A549 (cell line): Measurements from ENCODE around the gene PEPD.

ENCODE experiments used
- CBX2 ChIP-seq: fragments of 200-600 bp; sonication (generic); IDR thresholded peaks from 2 replicates; pipeline ENCODE4 v1.6.1; 2016; ENCODE audit warnings: low read depth, mild to moderate bottlenecking, borderline replicate concordance
- CEBPB ChIP-seq, 2 experiments: fragments of >200 bp in 1 of 2; sonication (Bioruptor Twin) in 1 of 2; formaldehyde crosslinking in 1 of 2; IDR thresholded peaks; 2 replicates each; pipeline ENCODE4 v1.6.1; 2012 to 2016
- CTCF ChIP-seq: fragments of >200 bp; sonication (Bioruptor Twin); formaldehyde crosslinking; IDR thresholded peaks from 3 replicates; pipeline ENCODE4 v1.5.1; 2016
- E2F6 ChIP-seq: IDR thresholded peaks from 2 replicates; pipeline ENCODE4 v1.6.1; 2012; ENCODE audit warnings: low read depth, borderline replicate concordance
- EP300 ChIP-seq, 2 experiments: fragments of >200 bp; sonication (Bioruptor Twin); formaldehyde crosslinking; IDR thresholded peaks; 2 replicates in 1 of 2; 3 replicates in 1 of 2; pipeline ENCODE4 v1.6.1; 2016 to 2017
- GATA3 ChIP-seq: IDR thresholded peaks from 2 replicates; pipeline ENCODE4 v1.6.1; 2012; ENCODE audit warnings: borderline replicate concordance
- JUNB ChIP-seq: fragments of >200 bp; sonication (Bioruptor Twin); formaldehyde crosslinking; IDR thresholded peaks from 2 replicates; pipeline ENCODE4 v1.6.1; 2016
- MAX ChIP-seq: IDR thresholded peaks from 2 replicates; pipeline ENCODE4 v1.6.1; 2012
- NFE2L2 ChIP-seq: fragments of 150-350 bp; conservative IDR thresholded peaks from 2 replicates; pipeline ENCODE4 v1.6.1; 2014; ENCODE audit warnings: low read length
- POLR2A ChIP-seq: IDR thresholded peaks from 2 replicates; pipeline ENCODE4 v1.6.1; 2012; ENCODE audit warnings: mild to moderate bottlenecking, low read length
- RCOR1 ChIP-seq: fragments of 150-350 bp; IDR thresholded peaks from 2 replicates; pipeline ENCODE4 v1.6.1; 2014; ENCODE audit warnings: antibody characterized with exemption, low read length, low read depth
- REST ChIP-seq: fragments of 200-600 bp; sonication (generic); IDR thresholded peaks from 2 replicates; pipeline ENCODE4 v1.6.1; 2016; ENCODE audit warnings: antibody characterized with exemption, mild to moderate bottlenecking, moderate library complexity

GRCh38 chr19:33424181-33424580 lies 97.4 kb downstream of the PEPD start:
- no peak for TF ChIP-seq E2F6
- TF ChIP-seq CTCF = no peak
- no peak for TF ChIP-seq CEBPB (IDR thresholded peaks at IDR 0.05)
- no peak for TF ChIP-seq POLR2A
- TF ChIP-seq RCOR1 = no peak
- no peak for TF ChIP-seq MAX
- no peak for TF ChIP-seq CBX2
- no peak for TF ChIP-seq GATA3
- no peak for TF ChIP-seq NFE2L2
- TF ChIP-seq JUNB = no peak
- TF ChIP-seq EP300 (IDR thresholded peaks at IDR 0.05) = no peak
- no peak for TF ChIP-seq REST
